Keratinocyte (primary cell): ENCODE data around the gene ELF3. TPM values are rescaled to one million over a fixed set of nuclear protein-coding genes. Genes with fewer than 3 reads are reported as not detected.

Experiments used
- DNase-seq: peaks from one replicate; pipeline ENCODE4 v3.0.0-alpha.2; 2011; ENCODE audit warnings: low read depth, missing footprints, low spot score
- FAIRE-seq: peaks from 2 replicates; lab custom pipeline; 2011; peaks lifted over from hg19 to GRCh38; lab: Jason Lieb, UNC
- H2AFZ ChIP-seq: 2 replicates; pipeline ENCODE4 v1.6.0; 2012; ENCODE audit warnings: low read length, control low read depth, inconsistent platforms; ENCODE audit not compliant: control insufficient read depth
- H3K27ac ChIP-seq: 2 replicates; pipeline ENCODE4 v1.5.1; 2011; ENCODE audit warnings: low read length; ENCODE audit not compliant: control insufficient read depth, insufficient read depth
- H3K27me3 ChIP-seq: 3 replicates; pipeline ENCODE4 v1.6.0; 2011; ENCODE audit warnings: low read length; ENCODE audit not compliant: control insufficient read depth, insufficient read depth; ENCODE audit errors: extremely low read depth
- H3K36me3 ChIP-seq, 2 experiments: 2 replicates in 1 of 2; 3 replicates in 1 of 2; pipeline ENCODE4 v1.5.1; 2011; ENCODE audit warnings: low read length in 2 of 2, mild to moderate bottlenecking in 1 of 2; ENCODE audit not compliant: control insufficient read depth in 2 of 2, insufficient read depth in 2 of 2; ENCODE audit errors: extremely low read depth in 1 of 2
- H3K4me1 ChIP-seq: 3 replicates; pipeline ENCODE4 v1.5.1; 2011; ENCODE audit warnings: low read length; ENCODE audit not compliant: control insufficient read depth, insufficient read depth; ENCODE audit errors: extremely low read depth
- H3K4me2 ChIP-seq: 3 replicates; pipeline ENCODE4 v1.6.0; 2011; ENCODE audit warnings: low read depth, low read length; ENCODE audit not compliant: control insufficient read depth, insufficient read depth; ENCODE audit errors: extremely low read depth
- H3K4me3 ChIP-seq, 3 experiments: fragments of 200-600 bp in 1 of 3; sonication (generic) in 1 of 3; 2 replicates in 2 of 3; 3 replicates in 1 of 3; pipeline ENCODE4 v1.5.1; 2011 to 2016; ENCODE audit warnings: low read length in 3 of 3, mild to moderate bottlenecking in 3 of 3, control low read depth in 2 of 3, inconsistent platforms in 1 of 3, low read depth in 1 of 3, mixed read lengths in 1 of 3, mixed run types in 1 of 3, moderate library complexity in 1 of 3; ENCODE audit not compliant: control insufficient read depth in 2 of 3, insufficient read depth in 2 of 3; ENCODE audit errors: extremely low read depth in 1 of 3
- H3K79me2 ChIP-seq: 2 replicates; pipeline ENCODE4 v1.6.0; 2012; ENCODE audit warnings: low read length; ENCODE audit not compliant: control insufficient read depth, insufficient read depth
- H3K9ac ChIP-seq: 3 replicates; pipeline ENCODE4 v1.6.0; 2011; ENCODE audit warnings: low read length; ENCODE audit not compliant: control insufficient read depth, insufficient read depth; ENCODE audit errors: extremely low read depth
- H3K9me1 ChIP-seq: 3 replicates; pipeline ENCODE4 v1.6.0; 2011; ENCODE audit warnings: low read length; ENCODE audit not compliant: control insufficient read depth, insufficient read depth; ENCODE audit errors: extremely low read depth
- H3K9me3 ChIP-seq: 2 replicates; pipeline ENCODE4 v1.5.1; 2012; ENCODE audit warnings: low read depth, low read length; ENCODE audit not compliant: control insufficient read depth
- H4K20me1 ChIP-seq: 3 replicates; pipeline ENCODE4 v1.6.0; 2011; ENCODE audit warnings: low read length; ENCODE audit not compliant: control insufficient read depth, insufficient read depth; ENCODE audit errors: extremely low read depth
- CTCF ChIP-seq, 3 experiments: IDR thresholded peaks in 1 of 3; conservative IDR thresholded peaks in 1 of 3; optimal IDR thresholded peaks in 1 of 3; 2 replicates in 2 of 3; 3 replicates in 1 of 3; pipeline versions ENCODE3 to v1.5.1; 2011; ENCODE audit warnings: low read length in 3 of 3, mild to moderate bottlenecking in 3 of 3, moderate library complexity in 2 of 3, control low read depth in 1 of 3, inconsistent platforms in 1 of 3; ENCODE audit not compliant: insufficient read depth in 2 of 3; ENCODE audit errors: extremely low read depth in 1 of 3
- EZH2 ChIP-seq: IDR thresholded peaks from one replicate; pipeline ENCODE4 v1.6.1; 2012; ENCODE audit warnings: inconsistent platforms, mild to moderate bottlenecking, low read length, moderate library complexity
- dilution Hi-C: fragments of 300-500 bp; cut with MboI; formaldehyde crosslinking; loops from one replicate; pipeline ENCODE4 v1.7.0; 2020; ENCODE audit warnings: low sequenced_read_pairs; ENCODE audit not compliant: extremely low pct_ligation_motif_present
- polyA plus RNA-seq, 5 experiments: library from polyadenylated mRNA; depleted of rRNA in 3 of 5; stranded (reverse) in 3 of 5; stranded (forward) in 1 of 5; unstranded in 1 of 5; fragments of >200 nt; gene quantifications; 1 replicate in 1 of 5; 2 replicates in 3 of 5; 3 replicates in 1 of 5; pipeline versions ENCODE4 v1.2.1 to v1.2.3, GENCODE V29; 2011 to 2012; ENCODE audit warnings: missing spikeins in 2 of 5, low read depth in 1 of 5, low replicate concordance in 1 of 5

Gene ELF3
- polyA plus RNA-seq, 1 donor (not counting 4 experiments of a cell fraction or from before 2014, with no cell fraction given): 0.51 TPM

DNA sequence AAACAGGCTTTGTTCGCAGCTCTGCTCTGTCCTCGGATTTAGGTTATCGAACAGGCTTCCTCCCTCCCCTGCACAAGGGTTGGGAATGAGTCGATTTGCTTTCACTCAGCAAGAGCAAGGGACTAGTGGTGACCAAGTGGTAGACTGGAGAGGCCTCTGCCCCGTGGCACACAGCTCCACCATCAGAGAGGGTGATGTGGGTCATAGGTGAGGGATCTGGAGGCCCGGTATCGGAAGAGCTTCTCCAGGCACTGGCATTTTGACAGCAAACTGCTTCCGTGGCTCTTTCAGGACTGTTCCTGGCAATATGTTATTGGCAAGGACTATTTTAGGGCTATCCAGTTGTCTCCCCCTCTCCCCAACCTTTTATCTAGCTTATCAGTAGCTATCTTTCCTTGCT, 3.1 kb upstream of the ELF3 start:
- FAIRE-seq (no peak), DNase-seq (no peak)
- no peaks in the 10 kb centered on the region for H3K27me3 ChIP-seq
- no peaks in the 10 kb centered on the region for H4K20me1 ChIP-seq
- H3K27ac ChIP-seq: peak overlapping the region; percentile 58
- peak overlapping the region; percentile 39 for H3K9ac ChIP-seq
- dilution Hi-C loops: no loop called here
- no peaks in the 10 kb centered on the region for H3K79me2 ChIP-seq
- H3K4me2 ChIP-seq: peak overlapping the region; percentile 66
- H3K36me3 ChIP-seq: peaks cover 13 to 15% of the 10 kb centered on the region in 2 experiments
- H2AFZ ChIP-seq: no peak overlapping the region
- no peaks in the 10 kb centered on the region for H3K9me3 ChIP-seq
- TF ChIP-seq EZH2 (no peak), CTCF (optimal IDR thresholded peaks at IDR 0.05 in 1 of 3, IDR thresholded peaks at IDR 0.05 in 1 of 3, conservative IDR thresholded peaks at IDR 0.05 in 1 of 3; ENCODE audit: extremely low read depth in 1 of 3, insufficient read depth in 2 of 3, low read length in 3 of 3) (no peak)
- H3K9me1 ChIP-seq: peaks cover 2% of the 10 kb centered on the region
- peaks cover 31% of the 10 kb centered on the region for H3K4me1 ChIP-seq
- no peak overlapping the region for H3K4me3 ChIP-seq

- FAIRE-seq (peak; percentile 68), DNase-seq (peak; percentile 62)
- Histone ChIP-seq H3K9me1 (peaks cover 2% of the 10 kb centered on the region), H3K27ac (peak overlapping the region; percentile 58), H3K4me1 (peaks cover 31% of the 10 kb centered on the region), H4K20me1 (no peaks in the 10 kb centered on the region), H3K9ac (peak overlapping the region; percentile 39), H3K4me3 (no peak overlapping the region), H3K27me3 (no peaks in the 10 kb centered on the region), H3K36me3 (peaks cover 12 to 13% of the 10 kb centered on the region in 2 experiments), H3K9me3 (no peaks in the 10 kb centered on the region), H2AFZ (peak overlapping the region; percentile 21), H3K79me2 (no peaks in the 10 kb centered on the region), H3K4me2 (peak overlapping the region; percentile 66)
- TF ChIP-seq CTCF (optimal IDR thresholded peaks at IDR 0.05 in 1 of 3, IDR thresholded peaks at IDR 0.05 in 1 of 3, conservative IDR thresholded peaks at IDR 0.05 in 1 of 3; ENCODE audit: extremely low read depth in 1 of 3, insufficient read depth in 2 of 3, low read length in 3 of 3): no peak
- no peak for TF ChIP-seq EZH2
- dilution Hi-C loops: no loop called here
These were observed 2.4 kb upstream of the ELF3 start for GRCh38 chr1:202007805-202008489.
